ENCODE results near the gene CHAD.
"Not testable (repeated sequence)": the region's sequence is repeated elsewhere in the genome, so short reads cannot be mapped to it uniquely, and the experiment has no call there.

Gene CHAD

DNA sequence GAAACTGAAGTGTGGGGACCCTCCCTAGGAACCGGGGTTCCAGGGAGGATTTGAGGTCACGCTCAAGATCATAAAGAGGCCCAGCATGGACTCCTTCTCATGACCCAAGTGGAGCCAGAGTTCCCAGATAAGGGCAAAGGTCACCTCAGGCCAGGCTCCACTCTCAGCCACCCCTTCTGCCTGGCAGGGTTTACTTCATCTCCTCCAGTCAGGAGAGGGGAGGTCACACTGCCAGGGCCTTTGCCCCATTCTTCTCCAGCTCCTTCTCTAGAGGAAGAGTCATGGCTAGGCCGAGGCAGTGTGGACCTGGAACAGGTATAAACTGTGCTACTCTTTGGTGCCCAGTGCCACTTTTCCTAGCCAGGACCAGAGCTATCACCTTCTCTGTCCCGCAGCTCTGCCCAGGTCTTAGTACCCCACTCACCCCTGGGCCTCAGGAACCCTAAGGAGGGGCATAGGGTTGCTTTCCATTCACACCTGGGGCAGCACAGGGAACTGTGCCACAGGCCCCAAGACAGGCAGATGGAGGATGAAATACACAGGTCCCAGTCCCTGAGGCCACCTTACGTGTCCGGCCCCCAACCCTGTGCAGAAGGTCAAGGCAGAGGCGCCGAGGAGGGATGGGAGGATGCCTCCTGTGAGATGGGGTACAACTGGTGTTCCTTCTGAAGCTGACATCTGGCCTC lies 43.5 kb downstream of the CHAD start:
- Mint-ChIP-seq H3K4me3 (peak overlapping the region; percentile 81), H3K9me3 (no peaks in the 10 kb centered on the region), H3K36me3 (ENCODE audit: low read depth) (no peaks in the 10 kb centered on the region), H3K27ac (no peak overlapping the region), H3K27me3 (no peaks in the 10 kb centered on the region), H3K4me1 (ENCODE audit: low read depth) (peaks cover 31% of the 10 kb centered on the region)

DNA sequence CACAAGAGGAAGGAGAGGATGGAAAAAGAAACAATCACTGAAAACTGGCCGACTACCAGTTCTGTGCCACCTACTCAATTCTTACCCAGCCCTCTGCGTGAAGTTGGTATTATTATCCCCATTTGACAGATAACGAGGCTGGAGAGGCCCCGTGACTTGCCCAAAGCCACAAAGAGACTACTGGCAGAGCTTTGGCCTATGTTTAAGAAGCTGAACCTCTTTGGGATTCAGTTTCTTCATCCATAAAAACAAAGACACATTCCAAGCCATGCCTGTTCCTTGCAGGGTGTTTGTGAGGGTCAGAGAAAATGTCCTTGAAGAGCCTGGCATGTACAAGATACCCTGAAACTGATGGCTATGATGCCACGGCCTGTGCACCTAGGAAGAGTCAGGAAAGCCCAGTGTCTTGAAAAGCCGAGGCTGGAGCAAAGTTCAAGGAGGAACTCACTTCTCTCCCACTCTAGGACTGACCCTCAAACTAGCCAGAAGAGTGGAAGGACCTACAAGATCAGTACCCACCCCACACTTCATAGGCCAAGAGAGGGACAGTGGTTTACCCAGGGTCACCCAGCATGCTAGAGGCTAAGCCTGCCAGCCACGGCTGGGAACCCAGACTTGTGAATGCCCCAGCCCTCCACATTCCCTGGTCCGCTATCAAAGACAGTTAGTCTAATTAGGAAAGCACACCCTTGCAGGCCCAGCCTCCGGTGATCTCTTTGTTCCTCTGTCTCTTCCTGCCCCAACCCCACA lies 44.3 kb downstream of the CHAD start:
- no peak overlapping the region for H3K4me3 Mint-ChIP-seq

GRCh38 chr17:50423553-50424159 lies 45.0 kb downstream of the CHAD start:
- Mint-ChIP-seq H3K4me3 (no peak overlapping the region), H3K36me3 (ENCODE audit: low read depth) (no peaks in the 10 kb centered on the region), H3K9me3 (no peaks in the 10 kb centered on the region), H3K4me1 (ENCODE audit: low read depth) (peaks cover 31% of the 10 kb centered on the region), H3K27ac (no peak overlapping the region), H3K27me3 (no peaks in the 10 kb centered on the region)

More for the DNA sequence above, 44.3 kb downstream of the CHAD start:
- H3K4me1 Mint-ChIP-seq (ENCODE audit: low read depth) = peaks cover 31% of the 10 kb centered on the region
- H3K9me3 Mint-ChIP-seq = no peaks in the 10 kb centered on the region
- H3K27ac Mint-ChIP-seq = no peak overlapping the region
- no peaks in the 10 kb centered on the region for H3K27me3 Mint-ChIP-seq
- no peaks in the 10 kb centered on the region for H3K36me3 Mint-ChIP-seq (ENCODE audit: low read depth)

DNA sequence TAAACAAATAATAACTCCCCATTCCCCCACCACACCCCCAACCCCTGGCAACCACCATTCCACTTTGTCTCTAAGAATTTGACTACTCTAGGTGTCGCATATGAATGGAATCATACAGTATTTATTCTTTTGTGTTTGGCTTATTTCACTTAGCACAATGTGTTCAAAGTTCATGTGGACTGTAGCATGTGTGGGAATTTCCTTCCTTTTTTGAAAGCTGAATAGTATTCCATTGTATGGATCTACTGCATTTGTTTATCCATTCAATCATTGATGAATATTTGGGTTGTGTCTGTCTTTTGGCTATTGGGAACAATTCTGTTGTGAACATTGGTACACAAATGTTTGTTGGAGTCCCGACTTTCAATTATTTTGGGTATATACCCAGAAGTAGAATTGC lies 45.9 kb downstream of the CHAD start:
- H3K4me1 Mint-ChIP-seq (ENCODE audit: low read depth) = peaks cover 29% of the 10 kb centered on the region
- H3K9me3 Mint-ChIP-seq = no peaks in the 10 kb centered on the region
- H3K4me3 Mint-ChIP-seq = no peak overlapping the region
- no peaks in the 10 kb centered on the region for H3K36me3 Mint-ChIP-seq (ENCODE audit: low read depth)
- no peaks in the 10 kb centered on the region for H3K27me3 Mint-ChIP-seq
- H3K27ac Mint-ChIP-seq = no peak overlapping the region

GRCh38 chr17:50421308-50422051 lies 47.2 kb downstream of the CHAD start:
- Mint-ChIP-seq H3K4me3 (peak overlapping the region; percentile 79), H3K9me3 (no peaks in the 10 kb centered on the region), H3K27ac (peak overlapping the region; percentile 94), H3K4me1 (ENCODE audit: low read depth) (peaks cover 17% of the 10 kb centered on the region), H3K27me3 (no peaks in the 10 kb centered on the region), H3K36me3 (ENCODE audit: low read depth) (no peaks in the 10 kb centered on the region)

DNA sequence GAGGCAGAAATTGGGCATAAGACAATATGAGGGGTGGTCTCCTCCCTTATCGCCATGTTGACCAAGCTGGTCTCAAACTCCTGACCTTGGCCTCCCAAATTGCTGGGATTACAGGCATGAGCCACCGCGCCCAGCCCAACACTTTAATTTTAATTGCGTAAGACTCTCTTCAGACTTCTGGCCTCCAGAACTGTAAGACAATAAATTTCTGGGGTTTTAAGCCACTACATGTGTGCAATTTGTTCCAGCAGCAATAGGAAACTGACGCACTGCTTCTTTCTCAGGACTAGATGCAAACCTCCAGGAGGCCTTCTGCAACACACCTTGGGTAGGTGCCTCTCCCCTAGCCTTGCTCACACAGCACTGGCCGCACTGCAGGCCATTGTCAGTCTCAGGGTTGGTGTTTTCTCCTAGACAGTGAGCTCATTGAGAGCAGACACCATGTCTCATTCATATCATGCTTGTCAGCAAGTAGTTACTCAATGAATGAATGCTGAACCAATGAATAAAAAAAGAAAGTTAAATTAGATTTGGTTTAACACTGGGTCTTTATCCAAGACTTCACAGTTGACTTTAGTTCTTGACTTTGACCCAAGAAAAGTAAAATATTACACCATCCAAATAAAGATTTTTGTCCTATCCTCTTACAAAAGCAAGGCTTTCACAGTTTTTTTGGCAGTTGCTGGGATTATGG lies 48.1 kb downstream of the CHAD start:
- Mint-ChIP-seq H3K27me3 (peaks cover 3% of the 10 kb centered on the region), H3K36me3 (ENCODE audit: low read depth) (no peaks in the 10 kb centered on the region), H3K9me3 (no peaks in the 10 kb centered on the region), H3K4me3 (no peak overlapping the region), H3K4me1 (ENCODE audit: low read depth) (peaks cover 17% of the 10 kb centered on the region), H3K27ac (peak overlapping the region; percentile 72)

DNA sequence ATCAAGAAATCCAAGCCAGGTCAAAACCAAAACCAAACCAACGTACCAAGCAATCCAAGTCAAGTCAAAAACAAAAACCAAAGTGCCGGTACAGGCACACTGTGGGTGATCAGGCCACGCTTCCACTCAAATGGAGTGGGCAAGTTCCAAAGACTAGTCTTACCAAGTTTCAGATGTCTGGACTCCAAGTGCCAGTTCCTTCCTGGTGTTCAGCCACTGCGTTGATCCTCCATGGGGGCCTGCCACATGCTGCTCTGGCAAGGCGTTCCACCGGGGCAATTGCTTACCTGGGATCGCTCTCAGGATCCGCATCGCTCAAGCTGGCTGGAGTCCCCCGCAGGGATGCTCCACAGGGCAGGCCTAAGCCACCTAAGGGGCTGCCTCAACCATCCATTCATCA lies 49.1 kb downstream of the CHAD start:
- not testable (repeated sequence) for H3K36me3 Mint-ChIP-seq (ENCODE audit: low read depth); H3K27ac Mint-ChIP-seq; H3K27me3 Mint-ChIP-seq; H3K9me3 Mint-ChIP-seq; H3K4me3 Mint-ChIP-seq
- H3K4me1 Mint-ChIP-seq (ENCODE audit: low read depth) = peaks cover 14% of the 10 kb centered on the region

DNA sequence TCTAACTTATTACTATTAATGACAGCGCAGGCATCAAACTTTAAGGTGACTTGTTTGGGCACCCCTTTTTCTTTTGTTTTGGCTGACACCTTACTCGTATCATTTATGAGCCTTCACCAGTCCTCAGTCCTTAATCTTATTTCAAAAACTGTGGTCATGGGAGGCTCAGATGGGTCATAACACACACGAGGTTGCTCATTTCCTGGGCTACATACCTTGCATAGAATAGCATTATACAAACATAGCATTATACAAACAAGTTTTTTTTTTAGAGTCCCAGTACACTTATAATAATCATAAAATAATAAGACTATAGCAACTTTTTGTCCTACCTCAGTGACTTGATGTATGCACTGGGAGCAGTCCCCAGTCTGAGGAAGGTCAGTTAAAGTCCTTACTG lies 53.9 kb downstream of the CHAD start:
- Mint-ChIP-seq H3K9me3 (no peaks in the 10 kb centered on the region), H3K4me3 (no peak overlapping the region), H3K27me3 (peaks cover 6% of the 10 kb centered on the region), H3K27ac (no peak overlapping the region), H3K36me3 (ENCODE audit: low read depth) (no peaks in the 10 kb centered on the region), H3K4me1 (ENCODE audit: low read depth) (no peaks in the 10 kb centered on the region)

All from stimulated activated naive CD8-positive, alpha-beta T cell treated with anti-CD3 and anti-CD28 coated beads, Interleukin-15, Interleukin-2, amounts not matched to agents 100 ng/mL and 50 ng/mL, for 24 hours (primary cell).